HG03354 (cell line): Measurements from ENCODE around the gene MGAT3.
"Not testable (repeated sequence)": the region's sequence is repeated elsewhere in the genome, so short reads cannot be mapped to it uniquely, and the experiment has no call there.

Experiments used
- ATAC-seq: cut with Tn5 transposase; IDR thresholded peaks from one replicate; pipeline ENCODE4 v1.9.1; 2021; ENCODE audit warnings: mild to moderate bottlenecking; ENCODE audit not compliant: unreplicated experiment, poor library complexity, severe bottlenecking

The MGAT3 gene

GRCh38 chr22:39503630-39504029 lies 46.8 kb downstream of the MGAT3 start:
- no peak for ATAC-seq

- ATAC-seq, result no peak
Measured at GRCh38 chr22:39504071-39504470, 47.3 kb downstream of the MGAT3 start.

GRCh38 chr22:39507021-39507420 lies 50.2 kb downstream of the MGAT3 start:
- not testable (repeated sequence) for ATAC-seq

GRCh38 chr22:39508393-39508792 lies 51.6 kb downstream of the MGAT3 start:
- ATAC-seq, result no peak

GRCh38 chr22:39510529-39511149 lies 53.8 kb downstream of the MGAT3 start:
- ATAC-seq, result no peak

- no peak for ATAC-seq
Measured at GRCh38 chr22:39511226-39511625, 54.4 kb downstream of the MGAT3 start.

GRCh38 chr22:39512026-39512425 lies 55.2 kb downstream of the MGAT3 start:
- ATAC-seq, result no peak

- ATAC-seq, result no peak
Measured at GRCh38 chr22:39513791-39514190, 57.0 kb downstream of the MGAT3 start.

GRCh38 chr22:39514373-39514973 lies 57.7 kb downstream of the MGAT3 start:
- no peak for ATAC-seq

GRCh38 chr22:39515266-39516050 lies 58.6 kb downstream of the MGAT3 start:
- ATAC-seq, result no peak

- no peak for ATAC-seq
Measured at GRCh38 chr22:39517470-39517869, 60.7 kb downstream of the MGAT3 start.

GRCh38 chr22:39518144-39518786 lies 61.5 kb downstream of the MGAT3 start:
- ATAC-seq, result no peak

GRCh38 chr22:39518996-39519680 lies 62.3 kb downstream of the MGAT3 start:
- no peak for ATAC-seq

GRCh38 chr22:39519681-39520225 lies 62.9 kb downstream of the MGAT3 start:
- peak; percentile 79 for ATAC-seq

GRCh38 chr22:39520226-39521105 lies 63.7 kb downstream of the MGAT3 start, which contains the start of gene ATF4:
Gene ATF4 (plus strand): TSS chr22:39520562. CDS start chr22:39521446, 884 bp downstream.
- peak; percentile 52 for ATAC-seq

- ATAC-seq, result not testable (repeated sequence)
Measured at GRCh38 chr22:39521106-39521885, 64.5 kb downstream of the MGAT3 start.

GRCh38 chr22:39522091-39522490 lies 65.3 kb downstream of the MGAT3 start:
- not testable (repeated sequence) for ATAC-seq
